DOHH2 (cell line): ENCODE data around the gene SLC15A4.

Experiments used
- EZH2phosphoT487 ChIP-seq: fragments of 200-600 bp; sonication (generic); IDR thresholded peaks from 2 replicates; pipeline ENCODE4 v1.6.1; 2017; ENCODE audit warnings: borderline replicate concordance, mild to moderate bottlenecking, antibody characterized with exemption, low read length, moderate library complexity, mixed read lengths
- TF ChIP-seq, protein P1 (sequence below): fragments of 200-600 bp; sonication (generic); IDR thresholded peaks from one replicate; pipeline ENCODE4 v1.5.1; 2014; ENCODE audit warnings: antibody characterized with exemption, mild to moderate bottlenecking, low read depth, low read length; ENCODE audit not compliant: poor library complexity, severe bottlenecking

DNA sequence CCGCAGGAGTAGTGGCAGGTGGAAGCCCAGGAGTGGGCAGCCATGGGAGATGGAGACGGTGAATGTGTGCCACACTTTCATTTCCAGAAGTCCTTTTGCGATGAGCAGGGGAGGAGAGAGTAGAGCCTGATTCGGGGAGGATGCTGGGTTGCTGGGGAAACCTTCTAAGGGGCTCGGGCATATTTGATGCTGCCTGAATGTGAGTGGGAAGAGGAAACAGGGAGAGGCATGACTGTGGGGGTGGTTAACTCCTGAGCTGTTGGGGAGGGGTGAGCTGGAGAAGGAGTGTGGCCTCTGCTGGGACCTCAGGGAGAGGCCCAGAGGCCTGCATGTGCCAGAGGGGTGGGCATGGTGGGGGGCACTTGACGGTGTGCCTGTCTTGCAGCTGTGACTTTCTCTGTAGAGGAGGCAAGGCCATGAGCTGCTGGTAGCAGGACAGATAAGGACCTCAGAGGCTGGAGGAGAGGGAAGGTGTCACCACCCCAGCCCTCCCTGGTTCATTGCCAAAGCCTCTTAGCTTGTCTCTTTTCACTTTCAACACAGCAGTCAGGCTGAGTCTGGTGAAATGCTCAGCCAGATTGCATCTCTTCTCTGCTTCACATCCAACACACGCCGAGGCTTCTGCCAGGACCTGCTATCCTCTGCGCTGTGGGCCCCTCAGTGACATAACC lies 40.9 kb upstream of the SLC15A4 start:
- TF ChIP-seq, protein P1, sequence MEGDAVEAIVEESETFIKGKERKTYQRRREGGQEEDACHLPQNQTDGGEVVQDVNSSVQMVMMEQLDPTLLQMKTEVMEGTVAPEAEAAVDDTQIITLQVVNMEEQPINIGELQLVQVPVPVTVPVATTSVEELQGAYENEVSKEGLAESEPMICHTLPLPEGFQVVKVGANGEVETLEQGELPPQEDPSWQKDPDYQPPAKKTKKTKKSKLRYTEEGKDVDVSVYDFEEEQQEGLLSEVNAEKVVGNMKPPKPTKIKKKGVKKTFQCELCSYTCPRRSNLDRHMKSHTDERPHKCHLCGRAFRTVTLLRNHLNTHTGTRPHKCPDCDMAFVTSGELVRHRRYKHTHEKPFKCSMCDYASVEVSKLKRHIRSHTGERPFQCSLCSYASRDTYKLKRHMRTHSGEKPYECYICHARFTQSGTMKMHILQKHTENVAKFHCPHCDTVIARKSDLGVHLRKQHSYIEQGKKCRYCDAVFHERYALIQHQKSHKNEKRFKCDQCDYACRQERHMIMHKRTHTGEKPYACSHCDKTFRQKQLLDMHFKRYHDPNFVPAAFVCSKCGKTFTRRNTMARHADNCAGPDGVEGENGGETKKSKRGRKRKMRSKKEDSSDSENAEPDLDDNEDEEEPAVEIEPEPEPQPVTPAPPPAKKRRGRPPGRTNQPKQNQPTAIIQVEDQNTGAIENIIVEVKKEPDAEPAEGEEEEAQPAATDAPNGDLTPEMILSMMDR, result no peak
- TF ChIP-seq EZH2phosphoT487, result no peak
